A549 (cell line): ENCODE data around the gene TECTB. TPM values are rescaled to one million over a fixed set of nuclear protein-coding genes. Genes with fewer than 3 reads are reported as not detected.

Experiments
- polyA plus RNA-seq, 4 experiments: library from polyadenylated mRNA; depleted of rRNA in 3 of 4; stranded (reverse); fragments of >200 nt; fragmentation: RNase III in 1 of 4; extraction: RNeasy Plus Mini Kit Qiagen cat#74134 plus additional on column Dnase treatment in 1 of 4; gene quantifications; 2 replicates in 3 of 4; 3 replicates in 1 of 4; pipeline ENCODE4 v1.2.3, GENCODE V29; 2011 to 2017
- small RNA-seq, 6 experiments: library from RNA; depleted of rRNA; stranded (forward); fragments of <200 nt; gene quantifications; one replicate each; pipeline ENCODE3, GENCODE V24; 2012

TECTB gene
- polyA plus RNA-seq, 2 of the 4 experiments (the other 2 are of a cell fraction): not detected

Small RNAs within 50 kb of the gene (small RNA-seq; reads per million reads assigned to genes)
- gene MIR6715A: 0 reads per million in 6 experiments

Other genes starting within 250 kb of the TECTB start
- 11.3 and 13.3 TPM in 2 replicates for gene GPAM, start 99.6 kb upstream of the TECTB start, polyA plus RNA-seq (2011; rRNA removed)
- 5.6 to 6.2 TPM (median 5.7 TPM) in 3 replicates for gene GPAM, start 99.6 kb upstream of the TECTB start, polyA plus RNA-seq (2017; fragmentation: RNase III; extraction: RNeasy Plus Mini Kit Qiagen cat#74134 plus additional on column Dnase treatment)
- 0.24 and 0.25 TPM in 2 replicates for gene ACSL5, start 90.7 kb downstream of the TECTB start, polyA plus RNA-seq (2011; rRNA removed)
- gene ACSL5, start 90.7 kb downstream of the TECTB start, polyA plus RNA-seq (2017; fragmentation: RNase III; extraction: RNeasy Plus Mini Kit Qiagen cat#74134 plus additional on column Dnase treatment): 0.07 to 0.15 TPM in 2 of 3 replicates, not detected in the other
- 43.0 and 57.0 TPM in 2 replicates for gene ZDHHC6, start 163.5 kb downstream of the TECTB start, polyA plus RNA-seq (2011; rRNA removed)
- gene ZDHHC6, start 163.5 kb downstream of the TECTB start, polyA plus RNA-seq (2017; fragmentation: RNase III; extraction: RNeasy Plus Mini Kit Qiagen cat#74134 plus additional on column Dnase treatment): 37.2 to 40.4 TPM (median 38.2 TPM) in 3 replicates
- 20.3 and 25.3 TPM in 2 replicates for gene VTI1A, start 163.8 kb downstream of the TECTB start, polyA plus RNA-seq (2011; rRNA removed)
- gene VTI1A, start 163.8 kb downstream of the TECTB start, polyA plus RNA-seq (2017; fragmentation: RNase III; extraction: RNeasy Plus Mini Kit Qiagen cat#74134 plus additional on column Dnase treatment): 16.7 to 17.2 TPM (median 17.0 TPM) in 3 replicates